Nucleus accumbens (tissue), 56 donors: ENCODE data around the gene CCNK.

Experiments
- DNase-seq, 56 donors: peaks; one replicate each; lab custom pipeline; 2025; lab: John Stamatoyannopoulos, UW

CCNK gene

GRCh38 chr14:99480917-99481744 lies at the start of gene CCNK:
Gene CCNK (plus strand): TSS chr14:99481409. CDS start chr14:99492678, 11,269 bp downstream.
- DNase-seq = peak; percentile 92 to 100 (median 100)

- no peak for DNase-seq
Observed at GRCh38 chr14:99431986-99432385, 49.2 kb upstream of the CCNK start.

GRCh38 chr14:99432485-99432884 lies 48.7 kb upstream of the CCNK start:
- DNase-seq = no peak

- DNase-seq = no peak
Observed at GRCh38 chr14:99435327-99435726, 45.9 kb upstream of the CCNK start.

- no peak for DNase-seq
Observed at GRCh38 chr14:99436247-99437180, 44.7 kb upstream of the CCNK start.

GRCh38 chr14:99437706-99438105 lies 43.5 kb upstream of the CCNK start:
- no peak for DNase-seq

GRCh38 chr14:99440278-99440677 lies 40.9 kb upstream of the CCNK start:
- DNase-seq = no peak

GRCh38 chr14:99441157-99441870 lies 39.9 kb upstream of the CCNK start:
- DNase-seq = no peak

GRCh38 chr14:99441918-99442317 lies 39.3 kb upstream of the CCNK start:
- no peak for DNase-seq

GRCh38 chr14:99445931-99446330 lies 35.3 kb upstream of the CCNK start:
- DNase-seq = no peak

- DNase-seq = no peak
Observed at GRCh38 chr14:99447739-99448138, 33.5 kb upstream of the CCNK start.

GRCh38 chr14:99450266-99450665 lies 30.9 kb upstream of the CCNK start:
- DNase-seq = no peak

GRCh38 chr14:99451234-99451633 lies 30.0 kb upstream of the CCNK start:
- no peak for DNase-seq

GRCh38 chr14:99452968-99453367 lies 28.2 kb upstream of the CCNK start:
- DNase-seq = no peak

- DNase-seq = no peak
Observed at GRCh38 chr14:99454246-99454645, 27.0 kb upstream of the CCNK start.

- DNase-seq = no peak
Observed at GRCh38 chr14:99459481-99460100, 21.6 kb upstream of the CCNK start.

- no peak for DNase-seq
Observed at GRCh38 chr14:99460793-99461192, 20.4 kb upstream of the CCNK start.

GRCh38 chr14:99461411-99462085 lies 19.7 kb upstream of the CCNK start:
- DNase-seq = no peak

GRCh38 chr14:99462210-99462609 lies 19.0 kb upstream of the CCNK start:
- DNase-seq = no peak

GRCh38 chr14:99463974-99464373 lies 17.2 kb upstream of the CCNK start:
- DNase-seq = no peak
